NT2/D1 (cell line): ENCODE measurements around the gene UGGT1.
"Not testable (repeated sequence)": the region's sequence is repeated elsewhere in the genome, so short reads cannot be mapped to it uniquely, and the experiment has no call there.

Experiments
- DNase-seq: peaks from one replicate; pipeline ENCODE4 v3.0.0-alpha.2; 2011; ENCODE audit warnings: low read depth, low spot score
- H3K27me3 ChIP-seq: 2 replicates; pipeline ENCODE4 v1.6.0; 2011; ENCODE audit warnings: mild to moderate bottlenecking; ENCODE audit not compliant: insufficient read length, insufficient read depth
- H3K36me3 ChIP-seq: 2 replicates; pipeline ENCODE4 v1.6.1; 2011; ENCODE audit warnings: mild to moderate bottlenecking, low read length, mixed read lengths; ENCODE audit not compliant: insufficient read depth, insufficient read length
- H3K4me1 ChIP-seq: 2 replicates; pipeline ENCODE4 v1.5.1; 2011; ENCODE audit not compliant: insufficient read depth, insufficient read length
- H3K4me3 ChIP-seq: 2 replicates; pipeline ENCODE4 v1.5.1; 2011; ENCODE audit warnings: low read depth; ENCODE audit not compliant: insufficient read length
- H3K9ac ChIP-seq: 2 replicates; pipeline ENCODE4 v1.6.0; 2011; ENCODE audit warnings: low read depth; ENCODE audit not compliant: insufficient read length
- H3K9me3 ChIP-seq: 2 replicates; pipeline ENCODE4 v1.5.1; 2011; ENCODE audit warnings: mild to moderate bottlenecking, low read length; ENCODE audit not compliant: insufficient read depth
- SUZ12 ChIP-seq: IDR thresholded peaks from 2 replicates; pipeline ENCODE4 v1.6.1; 2011; ENCODE audit not compliant: insufficient read length, insufficient read depth; ENCODE audit errors: extremely low read depth
- YY1 ChIP-seq: IDR thresholded peaks from 2 replicates; pipeline ENCODE4 v1.6.1; 2011; ENCODE audit not compliant: insufficient read length, insufficient read depth
- ZNF274 ChIP-seq: IDR thresholded peaks from 2 replicates; pipeline ENCODE4 v1.6.1; 2011; ENCODE audit warnings: mild to moderate bottlenecking, low read depth, low read length

The UGGT1 gene

DNA sequence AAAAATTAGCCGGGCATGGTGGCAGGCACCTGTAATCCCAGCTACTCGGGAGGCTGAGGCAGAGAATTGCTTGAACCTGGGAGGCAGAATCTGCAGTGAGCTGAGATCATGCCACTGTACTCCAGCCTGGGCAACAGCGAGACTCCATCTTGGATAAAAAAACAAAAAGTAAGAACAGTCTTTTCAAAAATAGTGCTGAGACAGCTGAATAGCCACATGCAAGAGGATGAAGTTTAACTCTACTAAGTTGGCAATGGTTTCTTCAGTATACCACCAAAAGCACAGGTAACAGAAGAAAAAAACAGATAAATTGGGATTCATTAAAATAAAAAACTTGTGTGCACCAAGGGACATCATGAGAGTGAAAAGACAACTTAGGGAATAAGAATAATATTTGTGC, 115.2 kb downstream of the UGGT1 start:
- Histone ChIP-seq H3K36me3 (no peaks in the 10 kb centered on the region), H3K9me3 (peaks cover 34% of the 10 kb centered on the region; the same call in 1 of the 2 replicates), H3K9ac (no peak overlapping the region), H3K4me1 (no peaks in the 10 kb centered on the region), H3K4me3 (no peak overlapping the region), H3K27me3 (no peaks in the 10 kb centered on the region)
- TF ChIP-seq SUZ12 (no peak), YY1 (no peak), ZNF274 (no peak)
- no peak for DNase-seq

DNA sequence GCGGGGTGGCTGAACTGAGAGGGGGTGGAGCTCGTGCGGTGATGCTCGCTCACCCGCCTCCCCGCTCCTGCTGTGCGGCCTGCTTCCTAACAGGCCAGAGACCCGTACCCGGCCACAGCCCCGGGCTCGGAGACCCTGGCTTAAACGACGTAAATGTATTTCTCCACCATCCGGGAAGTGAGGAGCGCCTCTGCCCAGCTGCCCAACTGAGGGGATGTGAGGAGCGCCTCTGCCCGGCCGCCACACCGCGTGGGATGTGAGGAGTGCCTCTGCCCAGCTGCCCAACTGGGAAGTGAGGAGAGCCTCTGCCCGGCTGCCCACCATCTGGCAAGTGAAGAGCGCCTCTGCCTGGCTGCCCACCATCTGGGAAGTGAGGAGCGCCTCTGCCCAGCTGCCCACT, 117.0 kb downstream of the UGGT1 start:
- no peak for DNase-seq
- Histone ChIP-seq H3K9ac (no peak overlapping the region), H3K9me3 (peaks cover 34% of the 10 kb centered on the region; the same call in 1 of the 2 replicates)

DNA sequence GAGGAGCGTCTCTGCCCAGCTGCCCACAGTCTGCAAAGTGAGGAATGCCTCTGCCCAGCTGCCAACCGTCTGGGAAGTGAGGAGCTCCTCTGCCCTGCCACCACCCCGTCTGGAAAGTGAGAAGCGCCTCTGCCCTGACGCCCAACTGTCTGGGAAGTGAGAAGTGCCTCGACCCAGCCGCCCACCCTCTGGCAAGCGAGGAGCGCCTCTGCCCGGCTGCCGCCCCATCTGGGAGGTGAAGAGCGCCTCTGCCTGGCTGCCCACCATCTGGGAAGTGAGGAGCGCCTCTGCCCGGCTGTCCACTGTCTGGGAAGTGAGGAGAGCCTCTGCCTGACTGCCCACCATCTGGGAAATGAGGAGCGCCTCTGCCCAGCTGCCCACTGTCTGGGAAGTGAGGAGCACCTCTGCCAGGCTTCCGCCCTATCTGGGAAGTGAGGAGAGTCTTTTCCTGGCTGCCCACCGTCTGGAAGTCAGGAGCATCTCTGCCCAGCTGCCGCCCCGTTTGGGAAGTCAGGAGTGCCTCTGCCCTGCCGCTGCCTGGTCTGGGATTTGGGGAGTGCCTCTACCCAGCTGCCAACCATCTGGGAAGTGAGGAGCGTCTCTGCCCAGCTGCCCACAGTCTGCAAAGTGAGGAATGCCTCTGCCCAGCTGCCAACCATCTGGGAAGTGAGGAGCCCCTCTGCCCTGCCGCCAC, 117.8 kb downstream of the UGGT1 start:
- H3K9me3 ChIP-seq, result peaks cover 34% of the 10 kb centered on the region; the same call in 1 of the 2 replicates
- DNase-seq, H3K9ac ChIP-seq, H3K4me3 ChIP-seq, H3K27me3 ChIP-seq, H3K36me3 ChIP-seq, H3K4me1 ChIP-seq: not testable (repeated sequence)

More for the DNA sequence above, 117.0 kb downstream of the UGGT1 start:
- H3K27me3 ChIP-seq, result no peaks in the 10 kb centered on the region
- TF ChIP-seq YY1 (no peak), SUZ12 (no peak), ZNF274 (no peak)
- H3K4me3 ChIP-seq, result no peak overlapping the region
- H3K4me1 ChIP-seq, result no peaks in the 10 kb centered on the region
- H3K36me3 ChIP-seq, result no peaks in the 10 kb centered on the region

DNA sequence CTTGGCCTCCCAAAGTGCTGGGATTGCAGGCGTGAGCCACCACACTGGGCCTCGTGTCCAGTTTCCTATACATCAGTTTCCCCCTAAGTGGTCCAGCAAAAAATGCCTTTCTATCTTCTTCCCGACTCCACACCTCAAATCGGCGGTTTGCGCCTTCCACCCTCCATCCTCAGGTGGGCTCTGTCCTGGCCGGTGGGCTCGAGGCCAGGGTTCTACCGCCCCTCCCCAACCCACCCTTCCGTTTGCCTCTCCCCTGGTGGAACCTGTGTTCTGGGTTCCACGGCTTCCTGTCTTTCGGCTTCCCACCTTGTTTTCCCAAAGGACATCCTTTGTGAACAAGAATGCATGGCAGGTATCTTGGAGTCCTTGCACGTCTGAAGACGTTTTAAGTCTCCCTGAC, 123.3 kb downstream of the UGGT1 start:
- H3K36me3 ChIP-seq, result no peaks in the 10 kb centered on the region
- peaks cover 10% of the 10 kb centered on the region; the same call in 1 of the 2 replicates for H3K9me3 ChIP-seq
- no peaks in the 10 kb centered on the region for H3K27me3 ChIP-seq
- H3K4me1 ChIP-seq, result no peaks in the 10 kb centered on the region
- no peak overlapping the region for H3K9ac ChIP-seq
- no peak for TF ChIP-seq SUZ12
- no peak for TF ChIP-seq ZNF274
- no peak for TF ChIP-seq YY1
- no peak for DNase-seq
- H3K4me3 ChIP-seq, result no peak overlapping the region

DNA sequence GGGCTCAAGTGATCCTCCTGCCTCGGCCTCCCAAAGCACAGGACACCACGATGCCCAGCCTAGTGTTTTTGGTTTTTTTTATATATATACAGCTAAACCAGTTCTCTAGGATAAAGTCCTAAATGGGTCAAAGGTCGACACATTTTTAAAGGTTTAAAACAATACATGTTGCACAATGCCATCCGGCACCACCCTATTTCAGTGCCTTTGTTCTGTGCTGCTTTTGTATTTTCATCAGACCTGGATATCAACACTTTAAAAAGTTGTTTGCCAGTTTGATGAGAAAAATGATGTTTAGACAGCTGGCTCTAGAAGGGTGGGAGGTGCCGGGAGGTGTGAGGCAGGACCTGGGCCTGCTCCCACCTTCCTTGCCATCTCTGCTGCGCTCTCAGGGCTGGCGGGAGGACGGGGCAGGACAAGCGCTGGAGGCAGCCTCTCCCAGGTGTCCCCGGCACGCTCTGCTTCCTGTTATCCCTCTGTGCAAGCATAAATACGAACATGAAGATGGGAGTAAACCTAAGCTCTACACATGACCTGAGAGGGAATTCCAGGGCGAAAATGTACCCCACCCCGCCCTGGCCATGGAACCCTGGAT, 124.0 kb downstream of the UGGT1 start:
- TF ChIP-seq YY1, result no peak
- TF ChIP-seq ZNF274, result no peak
- TF ChIP-seq SUZ12, result no peak
- Histone ChIP-seq H3K4me3 (no peak overlapping the region), H3K27me3 (no peaks in the 10 kb centered on the region), H3K4me1 (no peaks in the 10 kb centered on the region), H3K9me3 (peaks cover 3% of the 10 kb centered on the region; the same call in 1 of the 2 replicates), H3K9ac (no peak overlapping the region), H3K36me3 (no peaks in the 10 kb centered on the region)
- DNase-seq, result no peak

DNA sequence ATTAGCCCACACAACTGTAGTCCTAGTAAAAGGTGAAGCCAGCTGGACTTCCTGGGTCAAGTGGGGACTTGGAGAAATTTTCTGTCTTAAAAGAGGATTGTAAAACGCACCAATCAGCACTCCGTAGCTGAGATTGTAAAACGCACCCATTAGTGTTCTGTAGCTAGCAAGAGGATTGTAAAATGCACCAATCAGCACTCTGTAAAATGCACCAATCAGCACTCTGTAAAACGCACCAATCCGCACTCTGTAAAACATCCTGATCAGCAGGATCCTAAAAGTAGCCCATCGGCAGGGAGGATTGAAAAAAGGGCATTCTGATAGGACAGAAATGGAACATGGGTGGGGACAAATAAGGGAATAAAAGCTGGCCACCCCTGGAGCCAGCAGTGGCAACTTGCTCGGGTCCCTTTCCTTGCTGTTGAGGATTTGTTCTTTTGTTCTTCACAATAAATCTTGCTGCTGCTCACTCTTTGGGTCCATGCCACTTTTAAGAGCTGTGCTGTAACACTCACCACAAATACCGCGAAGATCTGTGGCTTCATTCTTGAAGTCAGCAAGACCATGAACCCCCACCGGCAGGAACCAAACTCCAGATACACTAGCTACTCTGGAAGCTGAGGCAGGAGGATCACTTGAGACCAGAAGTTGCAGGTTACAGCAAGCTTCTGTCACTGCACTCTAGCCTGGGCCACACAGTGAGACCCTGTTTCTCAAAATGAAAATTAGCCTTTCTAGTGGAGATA, 125.1 kb downstream of the UGGT1 start:
- DNase-seq, result no peak
- H3K4me1 ChIP-seq, result no peaks in the 10 kb centered on the region
- no peaks in the 10 kb centered on the region for H3K36me3 ChIP-seq
- TF ChIP-seq YY1, result no peak
- no peak for TF ChIP-seq ZNF274
- TF ChIP-seq SUZ12, result no peak
- no peaks in the 10 kb centered on the region for H3K27me3 ChIP-seq
- H3K9me3 ChIP-seq, result no peaks in the 10 kb centered on the region
- H3K4me3 ChIP-seq, result no peak overlapping the region
- no peak overlapping the region for H3K9ac ChIP-seq

DNA sequence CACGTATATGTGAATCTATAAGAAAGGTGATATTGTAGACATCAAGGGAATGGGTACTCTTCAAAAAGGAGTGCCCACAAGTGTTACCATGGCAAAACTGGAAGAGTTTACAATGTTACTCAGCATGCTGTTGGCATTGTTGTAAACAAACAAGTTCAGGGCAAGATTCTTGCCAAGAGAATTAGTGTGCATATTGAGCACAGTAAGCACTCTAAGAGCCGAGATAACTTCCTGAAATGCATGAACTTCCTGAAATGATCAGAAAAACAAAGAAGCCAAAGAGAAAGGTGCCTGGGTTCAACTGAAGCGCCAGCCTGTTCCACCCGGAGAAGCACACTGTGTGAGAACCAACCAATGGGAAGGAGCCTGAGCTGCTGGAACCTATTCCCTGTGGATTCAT, 126.7 kb downstream of the UGGT1 start:
- no peaks in the 10 kb centered on the region for H3K4me1 ChIP-seq
- TF ChIP-seq SUZ12, result no peak
- H3K4me3 ChIP-seq, result no peak overlapping the region
- no peak overlapping the region for H3K9ac ChIP-seq
- H3K36me3 ChIP-seq, result no peaks in the 10 kb centered on the region
- no peaks in the 10 kb centered on the region for H3K27me3 ChIP-seq
- DNase-seq, result no peak
- H3K9me3 ChIP-seq, result no peaks in the 10 kb centered on the region
